GM21825 (cell line): ENCODE results near the gene F2.
"Not testable (repeated sequence)": the region's sequence is repeated elsewhere in the genome, so short reads cannot be mapped to it uniquely, and the experiment has no call there.

Experiments used
- ATAC-seq: cut with Tn5 transposase; IDR thresholded peaks from one replicate; pipeline ENCODE4 v1.9.1; 2021; ENCODE audit warnings: mild to moderate bottlenecking, moderate library complexity; ENCODE audit not compliant: unreplicated experiment

F2 gene

GRCh38 chr11:46719048-46719542, at the start of gene F2:
TSS of gene F2 (plus strand) at chr11:46719213. CDS start at chr11:46719236, 23 bp downstream.
- no peak for ATAC-seq

- ATAC-seq: no peak
Measured at GRCh38 chr11:46669711-46670139, 49.3 kb upstream of the F2 start.

- ATAC-seq: not testable (repeated sequence)
Measured at GRCh38 chr11:46670521-46670920, 48.5 kb upstream of the F2 start.

- ATAC-seq: no peak
Measured at GRCh38 chr11:46671958-46672315, 47.1 kb upstream of the F2 start.

- no peak for ATAC-seq
Measured at GRCh38 chr11:46672381-46672839, 46.6 kb upstream of the F2 start.

- no peak for ATAC-seq
Measured at GRCh38 chr11:46673713-46674462, 45.1 kb upstream of the F2 start.

- ATAC-seq: no peak
Measured at GRCh38 chr11:46674463-46675287, 44.3 kb upstream of the F2 start.

- ATAC-seq: no peak
Measured at GRCh38 chr11:46675288-46675851, 43.6 kb upstream of the F2 start.

- ATAC-seq: no peak
Measured at GRCh38 chr11:46675949-46676348, 43.1 kb upstream of the F2 start.

GRCh38 chr11:46676436-46677158, 42.4 kb upstream of the F2 start:
- ATAC-seq: no peak

GRCh38 chr11:46677169-46677568, 41.8 kb upstream of the F2 start:
- ATAC-seq: no peak

- no peak for ATAC-seq
Measured at GRCh38 chr11:46677991-46678740, 40.8 kb upstream of the F2 start.

- ATAC-seq: no peak
Measured at GRCh38 chr11:46678741-46679130, 40.3 kb upstream of the F2 start.

GRCh38 chr11:46679241-46680163, 39.5 kb upstream of the F2 start:
- ATAC-seq: no peak

GRCh38 chr11:46680164-46680760, 38.8 kb upstream of the F2 start:
- no peak for ATAC-seq

GRCh38 chr11:46680815-46681214, 38.2 kb upstream of the F2 start:
- ATAC-seq: no peak

GRCh38 chr11:46681814-46682213, 37.2 kb upstream of the F2 start:
- no peak for ATAC-seq
